HepG2 (cell line): ENCODE results near the gene IPMK. TPM values are rescaled to one million over a fixed set of nuclear protein-coding genes. Genes with fewer than 3 reads are reported as not detected.

Experiments
- FOXP1 ChIP-seq, 2 experiments: fragments of 450-650 bp in 1 of 2; IDR thresholded peaks; 2 replicates each; pipeline ENCODE4 v1.6.1; 2017 to 2018; ENCODE audit warnings: antibody characterized with exemption in 1 of 2
- GZF1 ChIP-seq: sonication (generic); formaldehyde crosslinking; IDR thresholded peaks from 2 replicates; pipeline ENCODE4 v1.5.1; 2020; ENCODE audit warnings: mild to moderate bottlenecking, missing genetic modification reagents
- HDAC2 ChIP-seq: sonication (generic); formaldehyde crosslinking; IDR thresholded peaks from 2 replicates; pipeline ENCODE4 v1.4.0; 2020; ENCODE audit warnings: missing genetic modification reagents
- ISL2 ChIP-seq: sonication (generic); formaldehyde crosslinking; IDR thresholded peaks from 2 replicates; pipeline ENCODE4 v1.5.0; 2020; ENCODE audit warnings: missing genetic modification reagents
- KLF13 ChIP-seq: sonication (generic); formaldehyde crosslinking; IDR thresholded peaks from 2 replicates; pipeline ENCODE4 v1.4.0; 2020; ENCODE audit warnings: mild to moderate bottlenecking, missing genetic modification reagents
- MED13 ChIP-seq: sonication (generic); formaldehyde crosslinking; IDR thresholded peaks from 2 replicates; pipeline ENCODE4 v1.5.0; 2020; ENCODE audit warnings: missing genetic modification reagents
- MTF2 ChIP-seq: sonication (generic); formaldehyde crosslinking; IDR thresholded peaks from 2 replicates; pipeline ENCODE4 v1.5.0; 2020; ENCODE audit warnings: missing genetic modification reagents, borderline replicate concordance
- PHF8 ChIP-seq: sonication (generic); formaldehyde crosslinking; IDR thresholded peaks from 2 replicates; pipeline ENCODE4 v1.5.0; 2020; ENCODE audit warnings: missing genetic modification reagents
- PITX1 ChIP-seq: sonication (generic); formaldehyde crosslinking; IDR thresholded peaks from 2 replicates; pipeline ENCODE4 v1.5.1; 2020; ENCODE audit warnings: mild to moderate bottlenecking, missing genetic modification reagents
- SOX13 ChIP-seq, 3 experiments: fragments of 450-650 bp in 1 of 3; sonication (generic) in 1 of 3; formaldehyde crosslinking in 1 of 3; IDR thresholded peaks in 2 of 3; conservative IDR thresholded peaks in 1 of 3; 2 replicates each; pipeline versions ENCODE4 v1.5.0 to v1.6.1; 2016 to 2020; ENCODE audit warnings: antibody characterized with exemption in 1 of 3, mild to moderate bottlenecking in 1 of 3, missing compliant biosample characterization in 1 of 3, missing genetic modification reagents in 1 of 3, moderate library complexity in 1 of 3
- ZKSCAN8 ChIP-seq: IDR thresholded peaks from 2 replicates; pipeline ENCODE4 v1.6.1; 2016; ENCODE audit warnings: borderline replicate concordance, missing genetic modification reagents, missing compliant biosample characterization
- ZMYM3 ChIP-seq: sonication (generic); formaldehyde crosslinking; IDR thresholded peaks from 2 replicates; pipeline ENCODE4 v1.5.1; 2020; ENCODE audit warnings: mild to moderate bottlenecking, missing genetic modification reagents
- ZNF33A ChIP-seq: sonication (generic); formaldehyde crosslinking; IDR thresholded peaks from 2 replicates; pipeline ENCODE4 v1.5.1; 2020; ENCODE audit warnings: missing genetic modification reagents, mild to moderate bottlenecking, moderate library complexity, borderline replicate concordance
- ZNF496 ChIP-seq: sonication (generic); formaldehyde crosslinking; IDR thresholded peaks from 2 replicates; pipeline ENCODE4 v1.8.1; 2023; ENCODE audit warnings: mild to moderate bottlenecking, moderate library complexity, missing genetic modification reagents; ENCODE audit not compliant: insufficient replicate concordance
- ZNF543 ChIP-seq: sonication (generic); formaldehyde crosslinking; IDR thresholded peaks from 2 replicates; pipeline ENCODE4 v1.4.0; 2020; ENCODE audit warnings: mild to moderate bottlenecking, missing genetic modification reagents
- ZNF619 ChIP-seq: sonication (generic); formaldehyde crosslinking; IDR thresholded peaks from 2 replicates; pipeline ENCODE4 v1.4.0; 2020; ENCODE audit warnings: mild to moderate bottlenecking, missing genetic modification reagents
- polyA plus RNA-seq, 8 experiments: library from polyadenylated mRNA; depleted of rRNA in 3 of 8; stranded (reverse) in 7 of 8; unstranded in 1 of 8; fragments of >200 nt; fragmentation: Illumina TruSeq in 4 of 8; extraction: Trizol in 4 of 8; gene quantifications; 2 replicates each; pipeline versions ENCODE4 v1.2.1 to v1.2.3, GENCODE V29; 2011 to 2016; ENCODE audit warnings: low read depth in 4 of 8, missing spikeins in 1 of 8, mixed read lengths in 1 of 8; ENCODE audit not compliant: insufficient read depth in 1 of 8
- total RNA-seq, 5 experiments: library from RNA; depleted of rRNA; stranded (reverse); fragments of >200 nt; fragmentation: Illumina TruSeq; extraction: Trizol; gene quantifications; 2 replicates each; pipeline ENCODE4 v1.2.3, GENCODE V29; 2016; ENCODE audit warnings: low read depth in 1 of 5
- TF ChIP-seq, protein P1 (sequence below): sonication (generic); formaldehyde crosslinking; IDR thresholded peaks from 2 replicates; pipeline ENCODE4 v1.5.0; 2020; ENCODE audit warnings: mild to moderate bottlenecking, missing genetic modification reagents
- TF ChIP-seq, protein P2 (sequence below): sonication (generic); formaldehyde crosslinking; IDR thresholded peaks from 2 replicates; pipeline ENCODE4 v1.4.0; 2020; ENCODE audit warnings: low read depth, mild to moderate bottlenecking, missing genetic modification reagents
- TF ChIP-seq, protein P3 (sequence below), 2 experiments: sonication (generic) in 1 of 2; formaldehyde crosslinking in 1 of 2; IDR thresholded peaks; 2 replicates each; pipeline versions ENCODE4 v1.4.0 to v1.6.1; 2016 to 2020; ENCODE audit warnings: borderline replicate concordance in 1 of 2, low read depth in 1 of 2, mild to moderate bottlenecking in 1 of 2, missing genetic modification reagents in 1 of 2
- TF ChIP-seq, protein P4 (sequence below): sonication (generic); formaldehyde crosslinking; IDR thresholded peaks from 2 replicates; pipeline ENCODE4 v1.9.0; 2022; ENCODE audit warnings: missing genetic modification reagents, mild to moderate bottlenecking, borderline replicate concordance

The IPMK gene
- total and polyA plus RNA-seq, 2 of the 13 experiments (the other 11 are each of a cell fraction or from before 2014, with no cell fraction given), result 2.7 to 3.9 TPM

DNA sequence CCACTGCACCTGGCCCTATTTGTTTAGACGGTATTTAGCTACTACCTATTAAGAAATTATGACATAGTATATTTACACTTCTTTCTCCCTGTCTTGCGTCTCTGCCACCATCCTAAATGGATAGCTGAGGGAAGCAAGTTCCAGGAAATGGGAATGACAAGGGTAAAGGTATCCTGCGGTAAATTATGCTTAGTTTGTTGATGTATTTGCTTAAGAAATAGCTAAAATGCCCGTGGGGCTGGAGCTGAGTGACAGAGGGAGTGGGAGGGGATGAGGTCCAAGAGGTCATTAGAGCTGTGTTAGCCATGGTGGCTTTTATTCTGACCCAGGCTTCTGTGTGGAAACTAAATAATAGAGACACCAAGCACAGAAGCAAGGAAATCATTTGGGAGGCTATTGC is 38.1 kb upstream of the IPMK start (continued):
- TF ChIP-seq HDAC2 (CRISPR knock-in tag), result 0 out of 2 replicates have a peak, but pooled peaks have one; percentile 37
- TF ChIP-seq GZF1 (CRISPR knock-in tag), result no peak
- no peak for TF ChIP-seq SOX13 (IDR thresholded peaks at IDR 0.05)
- peak in 1 of 2 experiments; percentile 29; a peak in 1 of 4 replicates for TF ChIP-seq SOX13 (CRISPR knock-in tag; conservative IDR thresholded peaks at IDR 0.05 in 1 of 2, IDR thresholded peaks at IDR 0.05 in 1 of 2)
- TF ChIP-seq ZMYM3 (CRISPR knock-in tag), result no peak
- TF ChIP-seq PHF8, result no peak
- TF ChIP-seq ZNF619 (CRISPR knock-in tag), result no peak
- TF ChIP-seq ZKSCAN8 (CRISPR knock-in tag), result no peak
- TF ChIP-seq, protein P1, sequence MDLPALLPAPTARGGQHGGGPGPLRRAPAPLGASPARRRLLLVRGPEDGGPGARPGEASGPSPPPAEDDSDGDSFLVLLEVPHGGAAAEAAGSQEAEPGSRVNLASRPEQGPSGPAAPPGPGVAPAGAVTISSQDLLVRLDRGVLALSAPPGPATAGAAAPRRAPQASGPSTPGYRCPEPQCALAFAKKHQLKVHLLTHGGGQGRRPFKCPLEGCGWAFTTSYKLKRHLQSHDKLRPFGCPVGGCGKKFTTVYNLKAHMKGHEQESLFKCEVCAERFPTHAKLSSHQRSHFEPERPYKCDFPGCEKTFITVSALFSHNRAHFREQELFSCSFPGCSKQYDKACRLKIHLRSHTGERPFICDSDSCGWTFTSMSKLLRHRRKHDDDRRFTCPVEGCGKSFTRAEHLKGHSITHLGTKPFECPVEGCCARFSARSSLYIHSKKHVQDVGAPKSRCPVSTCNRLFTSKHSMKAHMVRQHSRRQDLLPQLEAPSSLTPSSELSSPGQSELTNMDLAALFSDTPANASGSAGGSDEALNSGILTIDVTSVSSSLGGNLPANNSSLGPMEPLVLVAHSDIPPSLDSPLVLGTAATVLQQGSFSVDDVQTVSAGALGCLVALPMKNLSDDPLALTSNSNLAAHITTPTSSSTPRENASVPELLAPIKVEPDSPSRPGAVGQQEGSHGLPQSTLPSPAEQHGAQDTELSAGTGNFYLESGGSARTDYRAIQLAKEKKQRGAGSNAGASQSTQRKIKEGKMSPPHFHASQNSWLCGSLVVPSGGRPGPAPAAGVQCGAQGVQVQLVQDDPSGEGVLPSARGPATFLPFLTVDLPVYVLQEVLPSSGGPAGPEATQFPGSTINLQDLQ (CRISPR knock-in tag), result no peak
- peak; percentile 51; the same call in 1 of the 2 replicates for TF ChIP-seq ISL2
- no peak for TF ChIP-seq PITX1 (CRISPR knock-in tag)
- TF ChIP-seq ZNF33A (CRISPR knock-in tag), result no peak
- TF ChIP-seq ZNF543 (CRISPR knock-in tag), result no peak
- no peak for TF ChIP-seq FOXP1 (IDR thresholded peaks at IDR 0.05)
- TF ChIP-seq FOXP1 (CRISPR knock-in tag; IDR thresholded peaks at IDR 0.05), result 0 out of 2 replicates have a peak, but pooled peaks have one; percentile 32
- no peak for TF ChIP-seq MTF2
- TF ChIP-seq, protein P2, sequence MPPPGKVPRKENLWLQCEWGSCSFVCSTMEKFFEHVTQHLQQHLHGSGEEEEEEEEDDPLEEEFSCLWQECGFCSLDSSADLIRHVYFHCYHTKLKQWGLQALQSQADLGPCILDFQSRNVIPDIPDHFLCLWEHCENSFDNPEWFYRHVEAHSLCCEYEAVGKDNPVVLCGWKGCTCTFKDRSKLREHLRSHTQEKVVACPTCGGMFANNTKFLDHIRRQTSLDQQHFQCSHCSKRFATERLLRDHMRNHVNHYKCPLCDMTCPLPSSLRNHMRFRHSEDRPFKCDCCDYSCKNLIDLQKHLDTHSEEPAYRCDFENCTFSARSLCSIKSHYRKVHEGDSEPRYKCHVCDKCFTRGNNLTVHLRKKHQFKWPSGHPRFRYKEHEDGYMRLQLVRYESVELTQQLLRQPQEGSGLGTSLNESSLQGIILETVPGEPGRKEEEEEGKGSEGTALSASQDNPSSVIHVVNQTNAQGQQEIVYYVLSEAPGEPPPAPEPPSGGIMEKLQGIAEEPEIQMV (CRISPR knock-in tag), result no peak
- TF ChIP-seq ZNF496 (CRISPR knock-in tag), result no peak
- TF ChIP-seq KLF13, result no peak
- TF ChIP-seq, protein P3, sequence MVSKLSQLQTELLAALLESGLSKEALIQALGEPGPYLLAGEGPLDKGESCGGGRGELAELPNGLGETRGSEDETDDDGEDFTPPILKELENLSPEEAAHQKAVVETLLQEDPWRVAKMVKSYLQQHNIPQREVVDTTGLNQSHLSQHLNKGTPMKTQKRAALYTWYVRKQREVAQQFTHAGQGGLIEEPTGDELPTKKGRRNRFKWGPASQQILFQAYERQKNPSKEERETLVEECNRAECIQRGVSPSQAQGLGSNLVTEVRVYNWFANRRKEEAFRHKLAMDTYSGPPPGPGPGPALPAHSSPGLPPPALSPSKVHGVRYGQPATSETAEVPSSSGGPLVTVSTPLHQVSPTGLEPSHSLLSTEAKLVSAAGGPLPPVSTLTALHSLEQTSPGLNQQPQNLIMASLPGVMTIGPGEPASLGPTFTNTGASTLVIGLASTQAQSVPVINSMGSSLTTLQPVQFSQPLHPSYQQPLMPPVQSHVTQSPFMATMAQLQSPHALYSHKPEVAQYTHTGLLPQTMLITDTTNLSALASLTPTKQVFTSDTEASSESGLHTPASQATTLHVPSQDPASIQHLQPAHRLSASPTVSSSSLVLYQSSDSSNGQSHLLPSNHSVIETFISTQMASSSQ (IDR thresholded peaks at IDR 0.05; ENCODE audit: low read depth), result no peak
- TF ChIP-seq, protein P3 (CRISPR knock-in tag; IDR thresholded peaks at IDR 0.05; ENCODE audit: borderline replicate concordance), result no peak
- TF ChIP-seq, protein P4, sequence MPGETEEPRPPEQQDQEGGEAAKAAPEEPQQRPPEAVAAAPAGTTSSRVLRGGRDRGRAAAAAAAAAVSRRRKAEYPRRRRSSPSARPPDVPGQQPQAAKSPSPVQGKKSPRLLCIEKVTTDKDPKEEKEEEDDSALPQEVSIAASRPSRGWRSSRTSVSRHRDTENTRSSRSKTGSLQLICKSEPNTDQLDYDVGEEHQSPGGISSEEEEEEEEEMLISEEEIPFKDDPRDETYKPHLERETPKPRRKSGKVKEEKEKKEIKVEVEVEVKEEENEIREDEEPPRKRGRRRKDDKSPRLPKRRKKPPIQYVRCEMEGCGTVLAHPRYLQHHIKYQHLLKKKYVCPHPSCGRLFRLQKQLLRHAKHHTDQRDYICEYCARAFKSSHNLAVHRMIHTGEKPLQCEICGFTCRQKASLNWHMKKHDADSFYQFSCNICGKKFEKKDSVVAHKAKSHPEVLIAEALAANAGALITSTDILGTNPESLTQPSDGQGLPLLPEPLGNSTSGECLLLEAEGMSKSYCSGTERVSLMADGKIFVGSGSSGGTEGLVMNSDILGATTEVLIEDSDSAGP (CRISPR knock-in tag), result no peak
- no peak for TF ChIP-seq MED13
